ENCODE data around the gene RELCH.

GRCh38 chr18:62347089-62347506, 160.0 kb downstream of the RELCH start:
- TF ChIP-seq EZH2 (IDR thresholded peaks at IDR 0.05; ENCODE audit: insufficient read depth, low read length) (no peak), CTCF (IDR thresholded peaks at IDR 0.05; ENCODE audit: insufficient read depth, low read depth, low read length) (no peak)

Measured in astrocyte (in vitro differentiated cells and primary cell).